Activated CD4-positive, alpha-beta T cell treated with anti-CD3 and anti-CD28 coated beads, Interleukin-10, Interleukin-2, amounts not matched to agents 100 ng/mL and 50 ng/mL, durations not matched to agents 16 hours and 8 hours (primary cell): Measurements from ENCODE around the gene NAT8L.

ENCODE experiments used
- DNase-seq: peaks from one replicate; pipeline ENCODE4 v3.0.0-alpha.2; 2020

Gene NAT8L

GRCh38 chr4:2065106-2065930, 6.2 kb downstream of the NAT8L start:
- DNase-seq = no peak

- no peak for DNase-seq
Measured at GRCh38 chr4:2066011-2066551, 7.0 kb downstream of the NAT8L start.

- no peak for DNase-seq
Measured at GRCh38 chr4:2066571-2067445, 7.7 kb downstream of the NAT8L start.

- no peak for DNase-seq
Measured at GRCh38 chr4:2067446-2068197, 8.5 kb downstream of the NAT8L start.

GRCh38 chr4:2068198-2068470, 9.0 kb downstream of the NAT8L start:
- no peak for DNase-seq

- no peak for DNase-seq
Measured at GRCh38 chr4:2068566-2068965, 9.4 kb downstream of the NAT8L start.

- no peak for DNase-seq
Measured at GRCh38 chr4:2069161-2069971, 10.2 kb downstream of the NAT8L start.

- DNase-seq = no peak
Measured at GRCh38 chr4:2069986-2070385, 10.9 kb downstream of the NAT8L start.

- DNase-seq = no peak
Measured at GRCh38 chr4:2070421-2071251, 11.5 kb downstream of the NAT8L start.

- DNase-seq = no peak
Measured at GRCh38 chr4:2071252-2071911, 12.3 kb downstream of the NAT8L start.

GRCh38 chr4:2071912-2072867, 13.1 kb downstream of the NAT8L start:
- no peak for DNase-seq

- DNase-seq = no peak
Measured at GRCh38 chr4:2072971-2073807, 14.1 kb downstream of the NAT8L start.

- DNase-seq = no peak
Measured at GRCh38 chr4:2073808-2074481, 14.8 kb downstream of the NAT8L start.

GRCh38 chr4:2074588-2074987, 15.5 kb downstream of the NAT8L start:
- DNase-seq = no peak

GRCh38 chr4:2075171-2075986, 16.3 kb downstream of the NAT8L start:
- no peak for DNase-seq

GRCh38 chr4:2075987-2076907, 17.1 kb downstream of the NAT8L start:
- DNase-seq = no peak
